Measurements from ENCODE around the gene LMF1. TPM values are rescaled to one million over a fixed set of nuclear protein-coding genes. Genes with fewer than 3 reads are reported as not detected.

The LMF1 gene
- total RNA-seq, 1 donor from 2014 or later = 26.9 TPM

GRCh38 chr16:907361-907760 lies 63.4 kb downstream of the LMF1 start:
- no peak overlapping the region for H3K4me3 ChIP-seq
- H3K27ac ChIP-seq = no peak overlapping the region
- H3K36me3 ChIP-seq = peaks cover 23 to 39% of the 10 kb centered on the region in 2 donors
- intact Hi-C loops (cut with DNase I) = no loop called here
- no peaks in the 10 kb centered on the region for H3K9me3 ChIP-seq
- TF ChIP-seq CTCF (IDR thresholded peaks at IDR 0.05) = no peak
- H3K4me1 ChIP-seq = no peaks in the 10 kb centered on the region
- DNase-seq (ENCODE audit: low spot score in 2 of 2) = no peak
- no peaks in the 10 kb centered on the region for H3K27me3 ChIP-seq

- no peaks in the 10 kb centered on the region for H3K27me3 ChIP-seq
- DNase-seq (ENCODE audit: low spot score in 2 of 2) = no peak
- no peak overlapping the region for H3K4me3 ChIP-seq
- H3K27ac ChIP-seq = no peak overlapping the region
- no peak for TF ChIP-seq CTCF (IDR thresholded peaks at IDR 0.05)
- H3K9me3 ChIP-seq = no peaks in the 10 kb centered on the region
- intact Hi-C loops (cut with DNase I) = no loop called here
- H3K36me3 ChIP-seq = peaks cover 23 to 39% of the 10 kb centered on the region in 2 donors
- H3K4me1 ChIP-seq = no peaks in the 10 kb centered on the region
Measured at GRCh38 chr16:906296-906695, 64.5 kb downstream of the LMF1 start.

GRCh38 chr16:901715-902601 lies 68.8 kb downstream of the LMF1 start:
- intact Hi-C loops (cut with DNase I) = no loop called here
- H3K9me3 ChIP-seq = no peaks in the 10 kb centered on the region
- no peaks in the 10 kb centered on the region for H3K27me3 ChIP-seq
- H3K36me3 ChIP-seq = peaks cover under 1 to 6% of the 10 kb centered on the region in 2 donors
- H3K27ac ChIP-seq = no peak overlapping the region
- no peak for DNase-seq (ENCODE audit: low spot score in 2 of 2)
- no peak for TF ChIP-seq CTCF (IDR thresholded peaks at IDR 0.05)
- no peaks in the 10 kb centered on the region for H3K4me1 ChIP-seq
- no peak overlapping the region for H3K4me3 ChIP-seq

GRCh38 chr16:901149-901548 lies 69.6 kb downstream of the LMF1 start:
- H3K27me3 ChIP-seq = no peaks in the 10 kb centered on the region
- no peak for DNase-seq (ENCODE audit: low spot score in 2 of 2)
- no peaks in the 10 kb centered on the region for H3K4me1 ChIP-seq
- no peaks in the 10 kb centered on the region for H3K9me3 ChIP-seq
- H3K36me3 ChIP-seq = no peaks in the 10 kb centered on the region
- intact Hi-C loops (cut with DNase I) = no loop called here
- no peak overlapping the region for H3K27ac ChIP-seq
- TF ChIP-seq CTCF (IDR thresholded peaks at IDR 0.05) = no peak
- H3K4me3 ChIP-seq = no peak overlapping the region

- TF ChIP-seq CTCF (IDR thresholded peaks at IDR 0.05) = no peak
- no peak overlapping the region for H3K4me3 ChIP-seq
- H3K4me1 ChIP-seq = no peaks in the 10 kb centered on the region
- H3K27me3 ChIP-seq = no peaks in the 10 kb centered on the region
- H3K36me3 ChIP-seq = no peaks in the 10 kb centered on the region
- H3K9me3 ChIP-seq = no peaks in the 10 kb centered on the region
- no peak overlapping the region for H3K27ac ChIP-seq
- no peak for DNase-seq (ENCODE audit: low spot score in 2 of 2)
- intact Hi-C loops (cut with DNase I) = no loop called here
Measured at GRCh38 chr16:900211-900610, 70.6 kb downstream of the LMF1 start.

All from ascending aorta (tissue), 2 donors.